IMR-90 (cell line): ENCODE data around the gene CDK11B. TPM values are rescaled to one million over a fixed set of nuclear protein-coding genes. Genes with fewer than 3 reads are reported as not detected.
"Not testable (repeated sequence)": the region's sequence is repeated elsewhere in the genome, so short reads cannot be mapped to it uniquely, and the experiment has no call there.

Experiments
- ATAC-seq: fragments of 200-7000 bp; cut with Tn5 transposase; 2 replicates; pipeline ENCODE4 v1.9.1; 2020; ENCODE audit warnings: low read depth, mild to moderate bottlenecking, moderate library complexity
- BruUV-seq: library from RNA; stranded (reverse); fragments of 400-500 nt; replicated peaks from 2 replicates; lab custom pipeline; 2021; lab: Mats Ljungman, UMichigan
- CTCF ChIA-PET: fragments of 300-600 bp; formaldehyde crosslinking; extraction: SDS; loops from one replicate; lab custom pipeline; 2021; ENCODE audit warnings: antibody characterized with exemption; lab: Yijun Ruan, JAX
- POLR2A ChIA-PET: fragments of 300-600 bp; sonication (Branson Sonifier 250); formaldehyde crosslinking; loops from one replicate; lab custom pipeline; 2022; ENCODE audit warnings: antibody characterized with exemption; ENCODE audit not compliant: unreplicated experiment; lab: Charles Lee
- DNase-seq: peaks from one replicate; pipeline ENCODE4 v3.0.0; 2013
- H2AFZ ChIP-seq: replicated peaks from 2 replicates; pipeline ENCODE3; 2013; ENCODE audit warnings: low read length, mild to moderate bottlenecking; ENCODE audit not compliant: poor library complexity
- H2AK5ac ChIP-seq: 2 replicates; pipeline ENCODE4 v1.6.1; 2013; ENCODE audit warnings: low read depth, low read length, inconsistent platforms
- H2AK9ac ChIP-seq: replicated peaks from 2 replicates; pipeline ENCODE3; 2013; ENCODE audit warnings: mild to moderate bottlenecking, low read depth, low read length, moderate library complexity; ENCODE audit not compliant: poor library complexity
- H2BK120ac ChIP-seq: 2 replicates; pipeline ENCODE4 v1.6.1; 2013; ENCODE audit warnings: low read depth, low read length, inconsistent platforms
- H2BK15ac ChIP-seq: 3 replicates; pipeline ENCODE4 v1.6.1; 2013; ENCODE audit warnings: low read depth, low read length, inconsistent platforms
- H2BK20ac ChIP-seq: 2 replicates; pipeline ENCODE4 v1.6.1; 2013; ENCODE audit warnings: low read depth, mild to moderate bottlenecking, inconsistent platforms, low read length, moderate library complexity
- H2BK5ac ChIP-seq: 2 replicates; pipeline ENCODE4 v1.6.1; 2013; ENCODE audit warnings: mild to moderate bottlenecking, low read depth, low read length, inconsistent platforms; ENCODE audit not compliant: poor library complexity, severe bottlenecking
- H3K14ac ChIP-seq: replicated peaks from 2 replicates; pipeline ENCODE4 v1.6.1; 2013; ENCODE audit warnings: low read depth, low read length, inconsistent platforms
- H3K18ac ChIP-seq: 2 replicates; pipeline ENCODE4 v1.6.1; 2013; ENCODE audit warnings: low read depth, low read length, control low read depth
- H3K23ac ChIP-seq: 2 replicates; pipeline ENCODE4 v1.6.1; 2013; ENCODE audit warnings: low read depth, low read length, inconsistent platforms
- H3K27ac ChIP-seq: 2 replicates; pipeline ENCODE4 v1.5.1; 2013; ENCODE audit warnings: mild to moderate bottlenecking, control low read depth, low read length; ENCODE audit not compliant: insufficient read depth
- H3K27me3 ChIP-seq: 2 replicates; pipeline ENCODE4 v1.6.1; 2013; ENCODE audit warnings: low read length; ENCODE audit not compliant: control insufficient read depth, insufficient read depth
- H3K36me3 ChIP-seq: 2 replicates; pipeline ENCODE4 v1.6.1; 2013; ENCODE audit warnings: low read length, mixed read lengths; ENCODE audit not compliant: control insufficient read depth, insufficient read depth
- H3K4ac ChIP-seq: 2 replicates; pipeline ENCODE4 v1.6.1; 2013; ENCODE audit warnings: low read depth, low read length, inconsistent platforms
- H3K4me1 ChIP-seq: 2 replicates; pipeline ENCODE4 v1.6.1; 2013; ENCODE audit warnings: low read length, mixed read lengths; ENCODE audit not compliant: control insufficient read depth, insufficient read depth
- H3K4me2 ChIP-seq: 2 replicates; pipeline ENCODE4 v1.6.1; 2013; ENCODE audit warnings: low read depth, mild to moderate bottlenecking, control low read depth, low read length, moderate library complexity
- H3K4me3 ChIP-seq: 2 replicates; pipeline ENCODE4 v1.5.1; 2013; ENCODE audit warnings: low read depth, mild to moderate bottlenecking, control low read depth, low read length, moderate library complexity; ENCODE audit not compliant: insufficient read depth
- H3K56ac ChIP-seq: 2 replicates; pipeline ENCODE4 v1.6.1; 2013; ENCODE audit warnings: low read length, inconsistent platforms; ENCODE audit not compliant: insufficient read depth; ENCODE audit errors: extremely low read depth
- H3K79me1 ChIP-seq, 2 experiments: 2 replicates each; pipeline ENCODE4 v1.6.1; 2013; ENCODE audit warnings: low read length in 2 of 2, inconsistent platforms in 1 of 2, low read depth in 1 of 2
- H3K9ac ChIP-seq: 2 replicates; pipeline ENCODE4 v1.6.1; 2013; ENCODE audit warnings: low read depth, low read length, control low read depth
- H3K9me1 ChIP-seq: 2 replicates; pipeline ENCODE4 v1.6.1; 2013; ENCODE audit warnings: low read length, inconsistent platforms; ENCODE audit not compliant: insufficient read depth
- H3K9me3 ChIP-seq: 2 replicates; pipeline ENCODE4 v1.6.1; 2013; ENCODE audit warnings: low read length; ENCODE audit not compliant: control insufficient read depth, insufficient read depth
- H4K20me1 ChIP-seq: 2 replicates; pipeline ENCODE4 v1.6.1; 2013; ENCODE audit warnings: low read length, inconsistent platforms; ENCODE audit not compliant: insufficient read depth
- H4K5ac ChIP-seq: 2 replicates; pipeline ENCODE4 v1.6.1; 2013; ENCODE audit warnings: mild to moderate bottlenecking, low read depth, low read length, control low read depth
- H4K8ac ChIP-seq, 2 experiments: 2 replicates each; pipeline ENCODE4 v1.6.1; 2013; ENCODE audit warnings: low read depth in 2 of 2, low read length in 2 of 2, control low read depth in 1 of 2, inconsistent platforms in 1 of 2
- H4K91ac ChIP-seq: 2 replicates; pipeline ENCODE4 v1.6.1; 2013; ENCODE audit warnings: low read depth, low read length, inconsistent platforms; ENCODE audit not compliant: insufficient read depth
- BHLHE40 ChIP-seq: fragments of 150-350 bp; IDR thresholded peaks from 2 replicates; pipeline ENCODE4 v1.6.1; 2016; ENCODE audit warnings: mild to moderate bottlenecking, low read depth, low read length
- CHD1 ChIP-seq: IDR thresholded peaks from 2 replicates; pipeline ENCODE4 v1.6.1; 2012; ENCODE audit warnings: low read depth, low read length, improper control_type of control experiment
- MAZ ChIP-seq: IDR thresholded peaks from 2 replicates; pipeline ENCODE4 v1.6.1; 2012; ENCODE audit warnings: low read depth, mild to moderate bottlenecking, low read length, improper control_type of control experiment, moderate library complexity, borderline replicate concordance
- POLR2A ChIP-seq: IDR thresholded peaks from 2 replicates; pipeline ENCODE4 v1.6.1; 2012; ENCODE audit warnings: mild to moderate bottlenecking, low read depth, low read length
- WGBS, 2 experiments: methylation state at CpG; one replicate each; pipeline versions ENCODE4 v1.1.5 to v1.1.7; 2013; ENCODE audit warnings: missing lambda C conversion rate in 2 of 2; ENCODE audit not compliant: insufficient read length in 1 of 2; ENCODE audit errors: extremely low coverage in 2 of 2; 5-methylcytosine and 5-hydroxymethylcytosine counted together
- dilution Hi-C: fragments of 300-500 bp; cut with HindIII; formaldehyde crosslinking; loops from one replicate; pipeline ENCODE4 v1.14.3; 2018; ENCODE audit warnings: low sequenced_read_pairs; ENCODE audit not compliant: unreplicated experiment
- in situ Hi-C: fragments of 300-500 bp; cut with MboI; formaldehyde crosslinking; loops from 3 replicates; pipeline ENCODE4 v1.14.3; 2019; ENCODE audit warnings: low sequenced_read_pairs, inconsistent platforms, mixed read lengths
- intact Hi-C: fragments of 100-400 bp; cut with micrococcal nuclease; formaldehyde crosslinking; loops from 2 replicates; pipeline ENCODE4 v1.10.0; 2022
- polyA plus RNA-seq, 3 experiments: library from polyadenylated mRNA; depleted of rRNA; stranded (reverse); fragments of >200 nt; gene quantifications; 2 replicates each; pipeline ENCODE4 v1.2.3, GENCODE V29; 2012; ENCODE audit warnings: low replicate concordance in 1 of 3
- total RNA-seq: library from RNA; depleted of rRNA; stranded (reverse); fragments of >200 nt; gene quantifications from 2 replicates; pipeline ENCODE4 v1.2.3, GENCODE V29; 2012

CDK11B gene
- total and polyA plus RNA-seq, 2 of the 4 experiments (the other 2 are of a cell fraction) = 8.2 to 19.1 TPM

GRCh38 chr1:1692714-1693647 lies 34.2 kb upstream of the CDK11B start, which contains the start of gene SLC35E2B:
SLC35E2B (minus strand) TSS chr1:1692795; CDS start chr1:1676699, 16,096 bp downstream.
- H2AK9ac ChIP-seq, H2AK5ac ChIP-seq, intact Hi-C loops, H2BK20ac ChIP-seq, H3K36me3 ChIP-seq, H3K9me1 ChIP-seq, dilution Hi-C loops, H4K5ac ChIP-seq, in situ Hi-C loops, H3K4me2 ChIP-seq, H2BK120ac ChIP-seq, H3K4me1 ChIP-seq, H3K27me3 ChIP-seq, CTCF ChIA-PET, H3K14ac ChIP-seq, H3K9me3 ChIP-seq, POLR2A ChIA-PET, H3K79me1 ChIP-seq, H2AFZ ChIP-seq, BruUV-seq, H2BK15ac ChIP-seq, H4K20me1 ChIP-seq: not testable (repeated sequence)
- ATAC-seq (peak; percentile 88), DNase-seq (peak; percentile 89)
- peak within 1 kb of the TSS in 1 of 2 experiments; percentile 60; a peak in 2 of 4 replicates for H4K8ac ChIP-seq
- H2BK5ac ChIP-seq = peak within 1 kb of the TSS; percentile 89
- peak within 1 kb of the TSS; percentile 17; the same call in 1 of the 2 replicates for H3K56ac ChIP-seq
- peak within 1 kb of the TSS; percentile 79 for H3K9ac ChIP-seq
- H3K4me3 ChIP-seq = peak within 1 kb of the TSS; percentile 88
- H3K27ac ChIP-seq = peak within 1 kb of the TSS; percentile 85
- no CpG with 5 or more reads among the region's 98 CpGs for WGBS, 2 experiments
- peak within 1 kb of the TSS; percentile 55; the same call in 1 of the 2 replicates for H4K91ac ChIP-seq
- peak; percentile 92 for TF ChIP-seq BHLHE40
- peak; percentile 98; the same call in 1 of the 2 replicates for TF ChIP-seq CHD1
- TF ChIP-seq POLR2A = peak; percentile 49; the same call in 1 of the 2 replicates
- TF ChIP-seq MAZ = peak; percentile 9; the same call in 1 of the 2 replicates
- peak within 1 kb of the TSS; percentile 2; the same call in 1 of the 2 replicates for H3K18ac ChIP-seq
- H3K23ac ChIP-seq = 0 out of 2 replicates have a peak within 1 kb of the TSS, but pooled peaks have one; percentile 42
- H3K4ac ChIP-seq = peak within 1 kb of the TSS; percentile 67
